ENCODE results near the gene MORN1. TPM values are rescaled to one million over a fixed set of nuclear protein-coding genes. Genes with fewer than 3 reads are reported as not detected.

MORN1 gene
- total and polyA plus RNA-seq, 2 of the 8 experiments (the other 6 are each of a cell fraction or from before 2014, with no cell fraction given) = 5.0 to 9.1 TPM

GRCh38 chr1:2303781-2304180, 87.6 kb downstream of the MORN1 start (continued):
- no peak for TF ChIP-seq RNF2 (IDR thresholded peaks at IDR 0.05; ENCODE audit: borderline replicate concordance, low read depth, low read length, missing control alignments, poor library complexity, severe bottlenecking)
- TF ChIP-seq SIX5 (IDR thresholded peaks at IDR 0.05; ENCODE audit: low read depth, low read length) = no peak
- no peak for TF ChIP-seq POLR2AphosphoS5 (IDR thresholded peaks at IDR 0.05; ENCODE audit: low read depth, low read length)
- TF ChIP-seq CREB1 (IDR thresholded peaks at IDR 0.05) = no peak
- no peak for TF ChIP-seq YY1 (IDR thresholded peaks at IDR 0.05; ENCODE audit: low read depth, low read length)

All from H1 (cell line).